Measurements from ENCODE around the gene PRKCB.

- TF ChIP-seq CTCF (IDR thresholded peaks at IDR 0.05; ENCODE audit: poor library complexity, severe bottlenecking), result no peak
- TF ChIP-seq EP300 (conservative IDR thresholded peaks at IDR 0.05; ENCODE audit: poor library complexity, severe bottlenecking), result no peak
- no peak for TF ChIP-seq TAF1 (IDR thresholded peaks at IDR 0.05; ENCODE audit: low read depth)
Measured at GRCh38 chr16:23898682-23899430, 63.1 kb downstream of the PRKCB start.

All from neural cell (in vitro differentiated cells).